Activated CD4-positive, alpha-beta T cell treated with anti-CD3 and anti-CD28 coated beads, Interleukin-2, Interleukin-4, amounts not matched to agents 100 ng/mL and 50 ng/mL, durations not matched to agents 16 hours and 8 hours (primary cell): ENCODE results near the gene AUNIP.

Source experiments
- DNase-seq: peaks from one replicate; pipeline ENCODE4 v3.0.0-alpha.2; 2020; ENCODE audit warnings: low spot score

The AUNIP gene, protein sequence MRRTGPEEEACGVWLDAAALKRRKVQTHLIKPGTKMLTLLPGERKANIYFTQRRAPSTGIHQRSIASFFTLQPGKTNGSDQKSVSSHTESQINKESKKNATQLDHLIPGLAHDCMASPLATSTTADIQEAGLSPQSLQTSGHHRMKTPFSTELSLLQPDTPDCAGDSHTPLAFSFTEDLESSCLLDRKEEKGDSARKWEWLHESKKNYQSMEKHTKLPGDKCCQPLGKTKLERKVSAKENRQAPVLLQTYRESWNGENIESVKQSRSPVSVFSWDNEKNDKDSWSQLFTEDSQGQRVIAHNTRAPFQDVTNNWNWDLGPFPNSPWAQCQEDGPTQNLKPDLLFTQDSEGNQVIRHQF

DNA sequence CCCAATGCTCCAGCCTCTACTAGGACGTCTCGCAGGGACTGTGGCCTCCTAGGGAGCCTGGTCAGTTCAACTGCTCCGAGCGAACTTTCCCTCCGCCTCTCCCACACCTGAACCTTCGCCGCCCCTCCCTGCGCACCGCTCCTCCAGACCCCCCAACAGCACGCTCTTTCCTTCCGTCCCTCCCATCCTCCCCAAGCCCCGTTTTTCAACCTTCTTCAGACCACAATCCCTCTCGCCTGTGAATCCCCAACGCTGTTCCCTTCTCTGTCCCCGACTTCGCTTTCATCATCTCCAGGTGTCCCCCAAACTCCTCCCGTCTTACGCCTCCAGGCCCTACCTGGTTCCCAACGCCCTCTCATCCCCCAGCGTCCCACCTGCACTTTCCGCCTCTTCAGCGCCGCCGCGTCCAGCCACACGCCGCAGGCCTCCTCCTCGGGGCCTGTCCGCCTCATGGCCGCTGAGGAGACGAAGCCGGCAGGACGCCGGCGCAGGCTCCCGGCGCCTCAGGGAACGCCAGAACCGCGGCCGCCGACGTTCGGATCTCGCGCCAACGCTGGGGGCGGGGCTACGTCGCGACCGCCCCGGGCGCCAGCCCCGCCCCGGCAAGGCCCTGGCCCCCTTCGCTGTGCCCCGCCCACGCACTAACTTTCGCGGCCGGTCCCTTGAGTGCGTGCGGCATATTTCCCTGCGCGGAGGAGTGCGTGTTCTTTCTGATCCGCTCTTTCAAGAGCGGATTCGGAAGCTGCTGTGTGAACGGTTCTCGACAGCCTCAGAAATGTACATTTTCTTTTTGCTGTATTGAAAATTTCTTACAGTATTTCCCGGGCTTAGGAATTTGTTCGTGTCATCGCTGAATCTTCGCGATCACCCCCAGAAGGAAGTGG, at the start of gene AUNIP:
AUNIP (minus strand) TSS at position 552 of the 884 bp plus-strand sequence; CDS start at position 452, 100 bp downstream.
- DNase-seq, result peak; percentile 89

DNA sequence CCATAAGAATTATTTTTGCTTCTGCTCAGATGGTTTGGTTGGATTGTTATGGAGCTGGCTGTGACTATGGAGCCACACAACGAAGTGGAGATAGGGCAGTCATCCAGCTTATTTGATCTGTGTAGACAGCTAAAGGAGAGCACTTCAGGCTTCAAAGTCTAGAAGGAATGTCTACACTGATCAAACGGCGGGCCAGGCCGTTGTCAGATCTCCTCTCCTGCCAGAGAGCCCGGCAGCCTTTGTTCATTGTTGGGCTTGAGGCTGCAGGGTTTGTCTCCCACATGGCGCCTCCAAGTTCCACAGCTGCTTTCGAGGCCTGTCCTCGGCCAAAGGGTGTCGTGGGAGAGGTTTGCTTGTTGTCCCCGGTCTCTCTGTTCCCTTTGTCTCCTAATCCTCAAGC, 49.8 kb upstream of the AUNIP start:
- DNase-seq, result no peak

DNA sequence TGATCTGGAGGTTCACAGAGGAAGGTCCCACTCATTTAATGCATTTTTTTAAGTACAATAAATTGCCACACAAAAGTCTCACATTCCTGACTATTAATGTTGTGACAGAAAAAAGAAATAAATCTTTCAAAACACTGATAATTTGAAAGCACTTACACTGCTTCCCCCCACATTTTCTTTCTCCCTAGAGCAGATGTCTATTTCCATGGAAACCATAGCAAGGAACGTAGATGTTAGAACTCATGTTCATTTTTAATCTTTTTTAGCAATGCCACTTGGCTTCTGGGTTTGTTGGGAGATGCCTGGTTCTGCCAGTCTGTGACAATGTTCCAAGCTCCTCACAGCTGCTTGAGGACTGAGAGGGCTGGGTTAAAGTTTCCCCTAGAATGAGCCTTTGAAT, 48.9 kb upstream of the AUNIP start:
- no peak for DNase-seq

DNA sequence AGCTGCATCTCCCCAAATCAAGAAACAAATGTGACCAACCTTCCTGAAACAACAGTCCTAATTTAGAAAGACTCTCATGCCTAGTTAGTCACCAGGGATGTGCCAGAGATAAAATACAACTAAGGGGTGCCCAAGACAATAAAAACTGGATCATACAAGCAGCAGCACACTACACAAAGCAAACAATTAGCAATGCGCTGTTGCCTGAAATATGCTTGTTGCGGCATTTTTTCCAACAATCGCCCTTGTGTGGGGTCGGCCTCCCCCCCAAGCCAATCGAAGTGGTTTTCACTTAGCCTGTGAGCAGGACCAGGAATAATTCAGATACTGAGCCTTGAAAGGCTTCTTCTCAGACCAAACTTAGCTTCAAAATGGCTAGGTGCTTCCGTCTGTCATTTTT, 48.3 kb upstream of the AUNIP start:
- DNase-seq, result no peak

DNA sequence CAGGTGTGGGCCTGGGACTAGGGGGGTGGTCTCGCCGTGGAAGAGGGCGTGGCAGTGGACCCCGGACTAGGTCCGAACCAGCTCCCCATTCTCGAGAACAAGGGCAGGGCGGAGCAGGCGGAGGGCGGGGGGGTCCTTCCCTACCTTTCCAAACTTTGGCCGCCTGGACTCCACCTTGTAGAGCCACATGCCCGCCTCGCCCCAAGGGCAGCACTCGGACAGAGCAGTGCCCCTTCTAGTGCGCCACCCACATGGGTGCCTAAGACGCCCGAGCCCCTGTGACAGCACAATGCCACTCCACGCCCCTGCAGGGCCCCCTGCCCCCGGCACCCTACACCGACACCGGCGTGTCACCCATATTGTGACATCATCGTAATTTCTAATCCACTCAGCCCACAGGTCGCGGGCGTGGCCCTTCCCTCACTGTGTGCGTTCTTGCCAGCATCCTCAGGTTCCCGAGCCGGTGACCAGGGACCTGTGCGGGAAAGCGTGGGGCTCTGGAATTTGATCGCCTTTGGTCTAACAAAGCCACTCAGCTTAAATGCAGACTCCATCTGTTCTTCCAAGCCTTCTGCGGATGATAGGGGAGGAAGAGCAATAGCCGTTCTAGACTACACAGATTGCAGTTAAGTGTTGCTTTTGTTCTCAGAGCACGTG, 47.5 kb upstream of the AUNIP start:
- no peak for DNase-seq

DNA sequence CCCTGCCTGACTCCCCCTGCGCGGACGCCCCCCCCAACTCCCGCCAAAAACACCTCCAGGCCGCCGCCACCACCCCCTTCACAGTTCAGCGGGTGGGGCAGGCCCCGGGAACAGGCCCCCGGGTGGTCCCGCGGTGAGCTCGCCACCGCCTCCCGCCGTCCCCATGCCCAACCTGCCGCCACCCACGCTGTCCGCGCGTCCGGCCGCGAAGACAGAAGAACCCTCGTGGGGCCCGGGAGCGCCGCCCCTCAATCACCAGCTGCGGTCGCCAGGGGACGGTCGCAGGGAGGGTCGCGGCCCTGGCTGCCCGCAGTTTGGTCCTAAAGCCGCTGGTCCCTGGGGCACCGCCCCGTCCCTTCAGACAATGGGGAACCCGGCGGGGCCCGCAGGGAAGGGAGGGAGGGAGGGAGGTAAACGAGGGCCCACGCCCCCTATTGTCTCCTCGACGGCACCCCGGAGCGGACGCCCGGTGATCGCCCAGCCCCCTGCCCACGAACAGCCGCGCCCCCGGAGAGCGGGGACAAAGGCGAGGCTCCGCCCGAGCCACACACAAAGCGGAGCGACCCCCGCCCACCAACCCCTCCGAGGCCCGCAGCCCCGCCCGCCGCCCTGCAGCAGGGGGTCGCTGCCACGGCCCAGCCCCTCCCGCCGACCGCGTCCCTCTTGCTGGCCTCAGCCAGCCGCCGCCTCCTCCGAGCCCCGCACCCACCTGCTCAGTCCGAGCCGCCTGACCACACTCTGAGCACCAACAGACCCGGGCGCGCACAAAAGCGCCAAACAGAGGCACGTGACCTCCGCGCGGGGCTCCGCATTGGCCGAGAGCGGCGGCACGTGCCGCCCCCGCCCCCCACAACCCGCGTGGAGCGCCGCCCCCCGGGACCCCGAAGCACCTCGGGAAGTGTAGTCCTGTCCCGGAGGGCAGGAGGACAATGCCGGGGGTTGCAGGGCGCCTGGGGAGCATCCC, 46.7 kb upstream of the AUNIP start, which contains the start of gene STMN1:
STMN1 (minus strand) TSS at position 740 of the 964 bp plus-strand sequence. CDS start 1,743 bp downstream, outside the sequence.
- peak; percentile 95 for DNase-seq

DNA sequence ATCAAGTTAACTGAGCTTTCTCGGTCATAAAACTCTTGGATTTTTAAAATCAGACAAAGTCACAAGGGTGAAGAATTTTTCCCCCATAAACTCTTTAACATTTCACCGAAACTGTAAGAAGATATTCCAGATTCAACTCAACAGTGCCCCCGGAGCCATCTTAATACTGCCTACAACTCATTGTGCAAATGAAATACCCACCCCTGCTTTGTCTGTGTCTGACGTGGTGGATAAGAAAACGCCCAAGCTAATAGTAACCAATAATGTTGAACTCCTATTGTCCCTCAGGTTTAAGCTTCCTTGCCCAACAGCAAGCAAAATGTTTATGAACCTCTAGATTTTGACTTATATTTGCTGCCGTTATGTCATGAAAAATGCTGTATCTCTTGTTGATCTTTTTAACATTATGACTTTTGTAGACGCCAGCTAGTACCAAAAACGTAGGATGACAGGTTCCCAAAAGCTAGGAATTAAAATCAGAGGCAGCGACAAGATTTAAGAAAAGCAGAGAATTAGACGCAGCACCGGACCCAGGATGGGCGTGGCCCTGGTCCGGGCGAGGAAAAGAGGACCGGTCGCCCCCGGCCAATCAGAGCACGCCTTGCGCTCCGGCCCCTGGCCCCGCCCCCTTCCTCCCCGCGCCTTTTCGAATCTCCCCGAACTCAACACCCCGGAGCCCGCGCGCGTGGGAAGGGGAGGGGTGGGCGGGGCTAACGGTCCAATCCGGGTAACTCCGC, 45.9 kb upstream of the AUNIP start:
- peak; percentile 97 for DNase-seq

DNA sequence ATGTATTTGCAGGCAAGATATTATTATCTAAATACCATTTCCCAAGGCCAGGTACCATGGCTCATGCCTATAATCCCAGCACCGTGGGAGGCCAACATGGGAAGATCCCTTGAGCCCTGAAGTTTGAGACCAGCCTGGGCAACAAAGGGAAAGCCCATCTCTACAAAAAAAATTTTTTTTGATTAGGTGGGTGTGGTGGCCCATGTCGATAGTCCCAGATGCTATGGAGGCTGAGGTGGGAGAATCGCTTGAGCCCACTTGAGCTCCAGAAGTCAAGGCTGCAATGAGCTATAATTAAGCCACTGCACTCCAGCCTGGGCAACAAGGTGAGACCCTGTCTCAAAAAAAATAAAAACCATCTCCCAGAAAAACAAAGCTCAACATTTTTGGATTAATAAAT, 44.7 kb upstream of the AUNIP start:
- no peak for DNase-seq

DNA sequence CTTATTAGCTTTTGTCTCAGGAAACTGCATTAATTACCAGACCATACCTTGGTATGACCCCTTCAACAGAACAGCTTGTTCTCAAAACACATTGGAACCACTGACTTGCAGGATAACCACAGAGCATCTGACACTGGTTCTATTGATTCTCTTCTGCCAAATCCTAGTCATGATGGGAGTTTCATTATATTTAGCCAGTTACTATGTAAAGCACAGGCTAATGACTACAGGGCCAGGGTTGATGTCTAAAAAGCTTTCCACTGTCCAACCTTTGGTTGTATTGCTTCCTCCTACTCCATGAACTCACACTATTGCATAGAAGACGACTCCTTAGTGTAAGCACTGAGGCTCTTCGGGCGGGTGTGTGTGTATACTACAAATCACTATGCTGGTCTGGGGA, 43.2 kb upstream of the AUNIP start:
- DNase-seq, result no peak

DNA sequence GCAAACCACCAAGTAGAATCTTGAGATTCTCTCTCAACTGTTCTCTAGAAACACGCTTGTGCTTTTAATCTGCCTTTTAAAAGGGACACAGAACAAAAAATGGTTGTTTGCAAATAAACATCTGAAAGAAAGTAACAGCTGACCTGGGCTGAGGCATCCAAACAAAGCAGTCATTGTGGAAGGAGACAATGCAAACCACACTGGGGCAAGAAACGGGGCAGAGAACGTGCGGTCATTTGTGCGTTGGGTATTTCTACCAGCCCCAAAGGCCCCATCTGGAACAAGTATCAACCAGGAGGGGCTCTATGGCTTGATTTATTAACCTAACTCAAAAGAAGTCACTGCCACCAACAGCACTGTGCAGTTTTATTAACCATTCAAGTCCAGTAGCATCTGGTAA, 41.0 kb upstream of the AUNIP start:
- no peak for DNase-seq

DNA sequence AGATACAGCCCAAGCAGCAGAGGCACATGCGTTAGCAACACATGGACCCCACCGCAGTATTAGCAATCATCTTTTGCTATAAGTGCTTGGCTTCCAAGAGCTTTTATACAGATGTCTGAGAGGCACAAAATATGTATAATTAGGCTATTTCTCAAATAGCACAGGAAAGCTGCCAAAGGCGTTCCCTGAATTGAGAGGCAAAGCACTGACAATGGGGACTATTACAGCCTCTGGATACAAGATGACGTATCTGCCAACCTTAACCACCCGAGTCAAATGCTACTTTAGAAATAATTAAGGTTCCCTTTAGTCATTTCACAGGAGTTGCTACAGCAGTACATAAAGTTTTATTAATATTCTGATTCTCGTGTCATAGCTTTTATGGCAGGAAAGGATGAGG, 40.5 kb upstream of the AUNIP start:
- no peak for DNase-seq

DNA sequence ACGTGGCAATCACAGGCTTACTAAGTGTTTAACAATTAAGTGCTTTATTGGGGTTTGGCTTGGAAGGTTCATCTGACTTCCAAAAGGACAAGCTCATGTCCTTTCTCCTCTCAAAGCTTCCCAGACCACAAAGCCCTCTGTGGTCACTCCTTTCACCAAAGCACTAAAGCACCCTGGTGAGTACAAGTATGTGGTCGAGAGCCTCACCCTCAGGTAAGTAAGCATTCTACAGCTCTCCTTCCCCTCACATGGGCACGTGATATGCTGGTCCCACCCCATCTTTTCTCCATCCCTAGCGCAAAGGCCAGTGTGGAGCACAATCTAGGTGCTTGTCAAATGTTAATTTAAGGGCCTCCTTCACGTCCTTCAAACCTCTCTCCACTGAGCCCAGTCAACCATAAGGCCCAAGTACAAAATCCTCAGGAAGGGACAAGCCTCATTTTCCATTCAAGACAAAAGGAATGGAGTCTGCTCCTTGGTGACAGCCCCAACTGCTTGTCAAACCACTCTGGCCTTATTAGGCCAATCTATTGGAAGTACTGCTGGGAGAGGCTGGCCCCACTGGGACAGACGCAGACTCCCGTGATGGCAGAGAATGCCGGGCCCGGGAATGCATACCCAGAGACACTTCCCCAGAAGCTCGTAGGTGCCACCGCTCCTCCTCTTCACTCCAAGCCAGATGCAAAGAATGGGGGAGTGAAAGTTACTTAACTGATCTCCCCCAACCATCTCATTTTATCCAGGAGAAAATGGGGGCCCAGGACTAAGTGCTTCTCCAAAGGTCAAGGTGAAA, 39.2 kb upstream of the AUNIP start:
- DNase-seq, result no peak

DNA sequence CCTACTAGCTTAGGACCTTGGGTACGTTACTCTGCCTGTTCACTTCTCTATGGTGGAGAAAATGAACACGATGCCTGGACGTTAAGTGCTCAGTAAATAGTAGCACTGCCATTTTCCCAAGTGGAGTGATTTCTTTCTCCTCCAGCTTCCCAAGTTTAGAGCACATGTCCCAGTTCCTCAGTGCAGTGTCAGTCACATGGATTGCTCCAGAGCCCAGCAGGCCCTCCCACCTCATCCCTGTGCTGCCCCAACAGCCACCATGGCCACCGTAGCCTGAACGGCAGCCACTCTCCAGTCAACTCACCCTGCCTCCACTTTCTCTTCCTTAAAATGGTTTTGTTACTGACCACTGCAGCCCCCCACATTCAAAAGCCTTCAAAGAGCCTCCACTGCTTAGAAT, 38.5 kb upstream of the AUNIP start:
- DNase-seq, result no peak

DNA sequence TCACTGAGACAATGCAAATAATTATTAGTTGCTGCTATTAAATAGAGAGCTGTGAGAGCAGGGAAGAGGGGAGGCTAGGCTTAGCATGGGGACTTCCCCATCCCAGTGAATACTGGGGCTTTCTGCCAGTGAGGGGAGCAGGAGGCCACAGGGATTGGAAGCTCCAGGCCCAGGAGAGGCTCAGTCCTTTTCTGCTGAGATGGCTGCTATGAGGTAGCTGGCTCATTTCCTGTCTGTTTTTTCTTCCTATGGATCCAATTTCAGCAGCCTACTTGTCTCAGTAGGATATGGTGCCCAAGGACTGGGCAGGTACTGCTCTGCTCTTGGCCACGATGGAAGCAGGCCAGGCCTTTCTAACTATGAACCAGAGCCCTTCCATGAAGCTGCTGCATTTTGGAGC, 37.0 kb upstream of the AUNIP start:
- DNase-seq, result no peak

DNA sequence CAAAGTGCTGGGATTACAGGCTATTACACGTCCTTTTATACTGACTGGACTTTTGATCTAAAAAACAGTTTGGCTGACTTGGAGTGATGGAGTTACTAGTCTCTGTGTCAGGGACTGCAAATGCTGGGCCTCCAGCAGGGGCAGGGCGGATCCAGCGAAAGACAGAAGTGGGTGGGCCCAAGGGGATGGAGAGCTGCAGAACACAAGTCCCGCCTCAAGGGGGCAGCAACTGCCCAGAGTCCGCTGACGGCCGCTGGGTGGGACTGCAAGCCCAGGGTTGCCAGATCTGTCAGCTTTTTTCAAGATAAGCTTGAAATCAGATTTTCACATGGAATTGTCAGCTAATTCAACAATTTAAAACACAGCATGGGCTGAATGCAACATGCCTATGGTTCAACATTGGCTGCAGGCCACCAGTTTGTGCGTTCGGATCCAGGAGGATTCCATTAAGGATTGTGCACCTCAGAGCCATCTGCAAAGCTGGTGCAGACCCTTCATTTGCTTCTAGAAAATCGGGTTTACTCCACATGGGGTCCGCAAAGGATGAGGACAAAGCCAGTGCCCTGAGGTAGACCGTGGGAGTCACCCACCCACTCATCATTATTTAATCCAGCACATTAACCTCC, 36.2 kb upstream of the AUNIP start:
- peak; percentile 87 for DNase-seq

DNA sequence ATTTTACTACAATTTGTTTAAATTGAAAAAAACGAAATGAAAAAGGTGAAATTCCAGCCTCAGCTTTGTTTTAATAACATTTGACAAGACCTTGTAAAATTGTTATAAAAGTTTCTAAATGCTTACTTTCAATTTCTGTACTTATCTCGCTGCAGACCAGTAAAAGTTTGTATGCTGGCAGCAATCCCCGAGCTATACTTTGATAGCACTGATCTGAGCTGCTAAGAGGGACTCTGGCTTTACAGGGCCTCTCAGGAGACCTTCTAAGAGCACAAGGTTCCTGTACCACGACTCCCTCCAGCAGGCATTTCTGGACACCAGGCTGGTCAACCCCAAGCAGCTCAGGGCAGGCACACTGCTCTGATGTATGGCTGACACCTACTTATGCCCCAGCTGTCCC, 33.9 kb upstream of the AUNIP start:
- no peak for DNase-seq

DNA sequence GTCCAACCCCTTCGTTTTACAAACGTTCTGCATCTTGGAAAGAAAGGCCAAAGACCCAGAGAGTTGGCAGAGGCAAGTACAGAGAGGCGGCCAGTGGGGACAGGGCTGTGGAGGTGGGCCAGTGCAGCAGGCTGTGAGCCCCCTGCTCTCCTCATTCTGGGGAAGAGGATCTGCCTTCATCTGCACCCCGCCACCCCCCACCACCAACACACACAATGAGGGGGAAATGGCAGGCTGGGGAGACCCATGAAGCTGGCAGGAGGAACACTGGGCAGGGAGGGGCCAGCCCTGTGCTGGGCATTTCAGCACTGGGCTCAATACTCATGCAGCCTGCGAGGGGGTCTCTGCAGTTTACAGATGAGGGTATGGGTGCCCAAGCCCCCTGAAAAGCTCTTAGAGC, 32.3 kb upstream of the AUNIP start:
- DNase-seq, result no peak

DNA sequence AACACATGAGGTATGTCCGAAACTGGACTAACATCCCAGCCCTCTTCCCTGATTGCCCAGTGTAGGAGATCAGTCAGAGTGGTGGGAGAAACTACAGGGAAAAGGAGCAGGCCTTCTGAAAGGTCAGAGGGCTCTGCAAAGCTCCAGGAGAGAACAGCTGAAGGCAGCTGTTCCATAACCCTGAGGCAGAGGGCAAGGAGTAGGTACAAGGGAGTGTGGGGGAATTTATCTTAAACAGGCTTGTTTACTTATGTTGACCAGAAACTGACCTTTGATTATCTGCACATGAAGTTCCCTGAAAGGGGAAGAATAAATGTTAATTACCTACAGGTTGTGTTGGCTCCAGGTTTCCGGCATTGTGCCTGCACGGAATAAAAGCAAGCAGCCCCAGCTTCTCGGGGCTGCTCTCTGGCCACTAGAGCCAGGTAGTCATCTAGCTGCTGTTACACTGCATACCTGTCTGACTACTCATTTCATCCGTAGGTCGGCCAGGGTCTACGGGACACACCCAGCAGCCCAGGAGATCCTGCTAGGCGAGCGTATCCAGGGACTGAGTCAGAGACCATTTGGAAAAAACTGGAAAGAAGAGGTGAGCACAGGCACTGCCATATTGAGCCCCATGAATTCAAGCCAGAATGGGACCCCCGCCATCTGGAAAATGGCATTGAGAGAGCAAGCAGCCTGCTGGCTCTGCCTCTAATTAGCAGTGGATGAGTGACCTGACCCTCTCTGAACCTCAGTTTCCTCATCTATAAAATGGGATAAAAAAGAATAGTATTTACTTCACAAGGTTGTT, 31.2 kb upstream of the AUNIP start:
- DNase-seq, result no peak

DNA sequence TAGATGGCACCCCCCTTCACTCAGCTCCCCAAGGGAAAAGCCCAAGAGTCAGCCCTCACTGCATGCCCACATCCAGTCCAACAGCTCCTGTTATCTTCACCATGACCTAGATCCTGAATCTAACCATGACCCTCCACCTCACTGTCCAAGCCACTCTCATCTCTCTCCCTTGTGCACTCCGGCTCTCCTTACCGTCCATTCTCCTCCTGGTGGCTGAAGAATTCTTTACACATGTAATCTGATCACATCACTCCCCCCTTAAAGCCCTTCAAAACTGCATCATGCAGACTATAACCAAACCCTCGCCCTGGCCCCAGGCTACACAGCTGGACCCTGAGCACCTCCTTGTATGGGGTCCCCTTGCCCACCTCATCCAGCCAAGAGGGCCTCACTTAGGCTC, 30.2 kb upstream of the AUNIP start:
- no peak for DNase-seq
